ENCODE data around the gene ASH1L. TPM values are rescaled to one million over a fixed set of nuclear protein-coding genes. Genes with fewer than 3 reads are reported as not detected.

ASH1L gene
- total RNA-seq, 1 experiment from 2014 or later = 30.5 TPM

DNA sequence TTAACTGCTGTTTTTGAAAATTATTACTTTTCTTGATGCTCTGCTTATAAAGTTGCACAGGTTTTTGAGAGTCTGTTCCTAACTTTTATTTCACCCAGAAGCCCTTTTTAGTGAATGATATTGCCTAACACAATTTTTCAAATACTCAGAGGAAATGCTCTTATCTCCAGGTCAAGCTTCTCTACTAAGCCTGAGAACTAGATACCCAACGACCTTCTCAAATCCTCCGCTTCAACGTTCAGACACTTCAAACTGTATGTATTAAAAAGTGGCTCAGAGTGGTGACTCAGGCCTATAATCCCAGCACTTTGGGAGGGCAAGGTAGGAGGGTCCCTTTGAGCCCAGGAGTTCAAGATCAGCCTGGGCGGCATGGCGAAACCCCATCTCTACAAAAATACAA, 88.5 kb downstream of the ASH1L start:
- DNase-seq (ENCODE audit: low read depth, low spot score) (no peak), ATAC-seq (no peak)
- Histone ChIP-seq H3K9me3 (ENCODE audit: control insufficient read depth in 1 of 2, insufficient read depth in 1 of 2, low read depth in 1 of 2, low read length in 2 of 2) (peaks cover 7 to 9% of the 10 kb centered on the region in 2 experiments; a peak in 2 of 4 replicates), H3K4me3 (replicated peaks in 1 of 2; ENCODE audit: low read depth in 1 of 2, low read length in 2 of 2) (no peak overlapping the region), H3K36me3 (ENCODE audit: control insufficient read depth in 1 of 2, insufficient read depth in 2 of 2, low read length in 2 of 2) (no peaks in the 10 kb centered on the region), H2AFZ (ENCODE audit: low read depth, low read length, poor library complexity, severe bottlenecking) (no peak overlapping the region), H3K9me2 (ENCODE audit: insufficient read depth) (no peaks in the 10 kb centered on the region), H3K27ac (ENCODE audit: low read depth, low read length) (no peak overlapping the region), H3K9ac (ENCODE audit: low read length) (no peak overlapping the region), H3K4me2 (ENCODE audit: low read length) (no peak overlapping the region), H3K4me1 (ENCODE audit: control insufficient read depth in 1 of 2, insufficient read depth in 2 of 2, low read length in 2 of 2) (no peaks in the 10 kb centered on the region; a peak in 1 of 4 replicates), H3K79me2 (ENCODE audit: insufficient read depth, low read length) (peaks cover 22% of the 10 kb centered on the region), H3K27me3 (ENCODE audit: insufficient read depth, low read length) (no peaks in the 10 kb centered on the region), H4K20me1 (ENCODE audit: insufficient read depth) (0 out of 2 replicates have a peak, but pooled peaks cover 3% of the 10 kb centered on the region)
- no TSS peak for BruUV-seq (replicated peaks)
- ChIA-PET POLR2A (no interaction called here), CTCF (no interaction called here), RAD21 (ENCODE audit: low non-redundant PET in 1 of 2, low total read pairs in 2 of 2, uncharacterized antibody in 2 of 2, unreplicated experiment in 2 of 2) (no interaction called here)
- intact Hi-C loops (cut with micrococcal nuclease) = no loop called here
- TF ChIP-seq EZH2phosphoT487 (IDR thresholded peaks at IDR 0.05; ENCODE audit: borderline replicate concordance) (no peak), SIN3A (IDR thresholded peaks at IDR 0.05; ENCODE audit: low read depth) (no peak), YY1 (IDR thresholded peaks at IDR 0.05; ENCODE audit: extremely low read depth, insufficient replicate concordance, low read depth, low read length) (no peak), EZH2 (IDR thresholded peaks at IDR 0.05) (no peak), TCF7L2 (IDR thresholded peaks at IDR 0.05; ENCODE audit: borderline replicate concordance, extremely low read depth, insufficient read depth, insufficient read length) (no peak), EGR1 (IDR thresholded peaks at IDR 0.05; ENCODE audit: low read depth) (no peak), POLR2AphosphoS5 (IDR thresholded peaks at IDR 0.05; ENCODE audit: low read depth, low read length) (no peak), ELF1 (IDR thresholded peaks at IDR 0.05; ENCODE audit: borderline replicate concordance, low read depth) (no peak), ZFX (IDR thresholded peaks at IDR 0.05) (no peak)
- TF ChIP-seq, protein P1, sequence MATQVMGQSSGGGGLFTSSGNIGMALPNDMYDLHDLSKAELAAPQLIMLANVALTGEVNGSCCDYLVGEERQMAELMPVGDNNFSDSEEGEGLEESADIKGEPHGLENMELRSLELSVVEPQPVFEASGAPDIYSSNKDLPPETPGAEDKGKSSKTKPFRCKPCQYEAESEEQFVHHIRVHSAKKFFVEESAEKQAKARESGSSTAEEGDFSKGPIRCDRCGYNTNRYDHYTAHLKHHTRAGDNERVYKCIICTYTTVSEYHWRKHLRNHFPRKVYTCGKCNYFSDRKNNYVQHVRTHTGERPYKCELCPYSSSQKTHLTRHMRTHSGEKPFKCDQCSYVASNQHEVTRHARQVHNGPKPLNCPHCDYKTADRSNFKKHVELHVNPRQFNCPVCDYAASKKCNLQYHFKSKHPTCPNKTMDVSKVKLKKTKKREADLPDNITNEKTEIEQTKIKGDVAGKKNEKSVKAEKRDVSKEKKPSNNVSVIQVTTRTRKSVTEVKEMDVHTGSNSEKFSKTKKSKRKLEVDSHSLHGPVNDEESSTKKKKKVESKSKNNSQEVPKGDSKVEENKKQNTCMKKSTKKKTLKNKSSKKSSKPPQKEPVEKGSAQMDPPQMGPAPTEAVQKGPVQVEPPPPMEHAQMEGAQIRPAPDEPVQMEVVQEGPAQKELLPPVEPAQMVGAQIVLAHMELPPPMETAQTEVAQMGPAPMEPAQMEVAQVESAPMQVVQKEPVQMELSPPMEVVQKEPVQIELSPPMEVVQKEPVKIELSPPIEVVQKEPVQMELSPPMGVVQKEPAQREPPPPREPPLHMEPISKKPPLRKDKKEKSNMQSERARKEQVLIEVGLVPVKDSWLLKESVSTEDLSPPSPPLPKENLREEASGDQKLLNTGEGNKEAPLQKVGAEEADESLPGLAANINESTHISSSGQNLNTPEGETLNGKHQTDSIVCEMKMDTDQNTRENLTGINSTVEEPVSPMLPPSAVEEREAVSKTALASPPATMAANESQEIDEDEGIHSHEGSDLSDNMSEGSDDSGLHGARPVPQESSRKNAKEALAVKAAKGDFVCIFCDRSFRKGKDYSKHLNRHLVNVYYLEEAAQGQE (IDR thresholded peaks at IDR 0.05; ENCODE audit: low read depth) = no peak
- TF ChIP-seq, protein P2, sequence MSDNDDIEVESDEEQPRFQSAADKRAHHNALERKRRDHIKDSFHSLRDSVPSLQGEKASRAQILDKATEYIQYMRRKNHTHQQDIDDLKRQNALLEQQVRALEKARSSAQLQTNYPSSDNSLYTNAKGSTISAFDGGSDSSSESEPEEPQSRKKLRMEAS (IDR thresholded peaks at IDR 0.05) = no peak
- TF ChIP-seq, protein P3, sequence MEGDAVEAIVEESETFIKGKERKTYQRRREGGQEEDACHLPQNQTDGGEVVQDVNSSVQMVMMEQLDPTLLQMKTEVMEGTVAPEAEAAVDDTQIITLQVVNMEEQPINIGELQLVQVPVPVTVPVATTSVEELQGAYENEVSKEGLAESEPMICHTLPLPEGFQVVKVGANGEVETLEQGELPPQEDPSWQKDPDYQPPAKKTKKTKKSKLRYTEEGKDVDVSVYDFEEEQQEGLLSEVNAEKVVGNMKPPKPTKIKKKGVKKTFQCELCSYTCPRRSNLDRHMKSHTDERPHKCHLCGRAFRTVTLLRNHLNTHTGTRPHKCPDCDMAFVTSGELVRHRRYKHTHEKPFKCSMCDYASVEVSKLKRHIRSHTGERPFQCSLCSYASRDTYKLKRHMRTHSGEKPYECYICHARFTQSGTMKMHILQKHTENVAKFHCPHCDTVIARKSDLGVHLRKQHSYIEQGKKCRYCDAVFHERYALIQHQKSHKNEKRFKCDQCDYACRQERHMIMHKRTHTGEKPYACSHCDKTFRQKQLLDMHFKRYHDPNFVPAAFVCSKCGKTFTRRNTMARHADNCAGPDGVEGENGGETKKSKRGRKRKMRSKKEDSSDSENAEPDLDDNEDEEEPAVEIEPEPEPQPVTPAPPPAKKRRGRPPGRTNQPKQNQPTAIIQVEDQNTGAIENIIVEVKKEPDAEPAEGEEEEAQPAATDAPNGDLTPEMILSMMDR (IDR thresholded peaks at IDR 0.05 in 2 of 3, conservative IDR thresholded peaks at IDR 0.05 in 1 of 3; ENCODE audit: borderline replicate concordance in 1 of 3, insufficient read depth in 1 of 3, low read depth in 2 of 3, low read length in 2 of 3) = no peak
- TF ChIP-seq, protein P4, sequence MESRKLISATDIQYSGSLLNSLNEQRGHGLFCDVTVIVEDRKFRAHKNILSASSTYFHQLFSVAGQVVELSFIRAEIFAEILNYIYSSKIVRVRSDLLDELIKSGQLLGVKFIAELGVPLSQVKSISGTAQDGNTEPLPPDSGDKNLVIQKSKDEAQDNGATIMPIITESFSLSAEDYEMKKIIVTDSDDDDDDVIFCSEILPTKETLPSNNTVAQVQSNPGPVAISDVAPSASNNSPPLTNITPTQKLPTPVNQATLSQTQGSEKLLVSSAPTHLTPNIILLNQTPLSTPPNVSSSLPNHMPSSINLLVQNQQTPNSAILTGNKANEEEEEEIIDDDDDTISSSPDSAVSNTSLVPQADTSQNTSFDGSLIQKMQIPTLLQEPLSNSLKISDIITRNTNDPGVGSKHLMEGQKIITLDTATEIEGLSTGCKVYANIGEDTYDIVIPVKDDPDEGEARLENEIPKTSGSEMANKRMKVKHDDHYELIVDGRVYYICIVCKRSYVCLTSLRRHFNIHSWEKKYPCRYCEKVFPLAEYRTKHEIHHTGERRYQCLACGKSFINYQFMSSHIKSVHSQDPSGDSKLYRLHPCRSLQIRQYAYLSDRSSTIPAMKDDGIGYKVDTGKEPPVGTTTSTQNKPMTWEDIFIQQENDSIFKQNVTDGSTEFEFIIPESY (IDR thresholded peaks at IDR 0.05; ENCODE audit: extremely low read depth, insufficient replicate concordance, low read length) = no peak

Measured in HCT116 (cell line).